HG03066 (cell line): ENCODE data around the gene HMGCR.
A peak's percentile ranks its signal among the peaks of the same experiment; 100 is the strongest.
"Not testable (repeated sequence)": the region's sequence is repeated elsewhere in the genome, so short reads cannot be mapped to it uniquely, and the experiment has no call there.

Experiments used
- ATAC-seq: cut with Tn5 transposase; IDR thresholded peaks from one replicate; pipeline ENCODE4 v1.9.1; 2021; ENCODE audit warnings: low read depth; ENCODE audit not compliant: unreplicated experiment

The HMGCR gene

DNA sequence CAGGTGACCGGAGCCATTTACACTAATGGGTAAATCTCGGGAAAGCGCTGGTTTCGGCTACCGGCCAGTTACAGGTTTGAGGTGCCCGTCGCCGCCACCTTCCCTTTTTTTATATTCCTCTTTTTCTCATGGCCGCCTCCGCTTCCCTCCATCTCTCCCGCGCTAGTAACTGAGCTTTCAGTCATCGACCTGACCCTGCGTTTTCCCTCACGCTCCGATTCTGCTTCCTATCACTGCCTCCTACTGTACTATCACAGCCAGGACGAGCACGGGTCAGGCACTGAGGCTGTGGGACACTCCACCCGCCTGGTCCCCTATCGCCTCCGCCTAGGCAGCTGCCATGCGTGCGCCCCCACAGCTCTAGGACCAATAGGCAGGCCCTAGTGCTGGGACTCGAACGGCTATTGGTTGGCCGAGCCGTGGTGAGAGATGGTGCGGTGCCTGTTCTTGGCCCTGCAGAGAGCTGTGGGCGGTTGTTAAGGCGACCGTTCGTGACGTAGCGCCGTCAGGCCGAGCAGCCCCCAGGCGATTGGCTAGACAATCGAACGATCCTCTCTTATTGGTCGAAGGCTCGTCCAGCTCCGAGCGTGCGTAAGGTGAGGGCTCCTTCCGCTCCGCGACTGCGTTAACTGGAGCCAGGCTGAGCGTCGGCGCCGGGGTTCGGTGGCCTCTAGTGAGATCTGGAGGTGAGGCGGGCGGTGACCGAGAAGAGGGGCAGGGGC lies at the start of gene HMGCR:
TSS of gene HMGCR (plus strand) at position 606 of the 722 bp plus-strand sequence. CDS start 5,386 bp downstream, outside the sequence.
- peak; percentile 97 for ATAC-seq

DNA sequence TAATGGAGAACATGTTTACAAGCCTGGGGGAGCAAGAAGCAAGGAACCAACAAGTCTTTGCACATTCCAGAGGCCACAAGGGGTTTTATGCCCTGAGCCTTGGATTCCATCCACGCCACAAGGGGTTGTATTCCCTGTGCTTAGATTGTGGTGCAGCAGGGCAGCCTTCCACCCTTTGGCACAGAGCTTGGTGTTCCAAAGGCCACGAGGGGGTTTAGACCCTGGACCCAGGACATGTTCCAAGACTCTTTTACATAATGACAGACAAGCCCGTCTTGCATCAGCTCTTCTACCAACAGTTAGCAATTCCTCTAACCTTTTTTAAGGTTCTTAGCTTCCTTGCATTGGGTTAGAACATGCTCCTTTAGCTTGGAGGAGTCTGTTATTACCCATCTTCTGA lies 45.2 kb upstream of the HMGCR start:
- not testable (repeated sequence) for ATAC-seq

- no peak for ATAC-seq
These were observed 36.9 kb upstream of the HMGCR start for GRCh38 chr5:75300084-75300483.

GRCh38 chr5:75303419-75303818 lies 33.6 kb upstream of the HMGCR start:
- ATAC-seq = no peak

DNA sequence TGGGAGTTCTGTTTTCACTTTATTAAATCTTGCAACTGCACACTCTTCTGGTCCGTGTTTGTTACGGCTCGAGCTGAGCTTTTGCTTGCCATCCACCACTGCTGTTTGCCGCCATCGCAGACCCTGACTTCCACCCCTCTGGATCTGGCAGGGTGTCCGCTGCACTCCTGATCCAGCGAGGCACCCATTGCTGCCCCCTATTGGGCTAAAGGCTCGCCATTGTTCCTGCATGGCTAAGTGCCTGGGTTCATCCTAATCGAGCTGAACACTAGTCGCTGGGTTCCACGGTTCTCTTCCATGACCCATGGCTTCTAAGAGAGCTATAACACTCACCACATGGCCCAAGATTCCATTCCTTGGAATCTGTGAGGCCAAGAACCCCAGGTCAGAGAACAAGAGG lies 32.5 kb upstream of the HMGCR start:
- not testable (repeated sequence) for ATAC-seq

- ATAC-seq = no peak
These were observed 30.3 kb upstream of the HMGCR start for GRCh38 chr5:75306746-75307145.

DNA sequence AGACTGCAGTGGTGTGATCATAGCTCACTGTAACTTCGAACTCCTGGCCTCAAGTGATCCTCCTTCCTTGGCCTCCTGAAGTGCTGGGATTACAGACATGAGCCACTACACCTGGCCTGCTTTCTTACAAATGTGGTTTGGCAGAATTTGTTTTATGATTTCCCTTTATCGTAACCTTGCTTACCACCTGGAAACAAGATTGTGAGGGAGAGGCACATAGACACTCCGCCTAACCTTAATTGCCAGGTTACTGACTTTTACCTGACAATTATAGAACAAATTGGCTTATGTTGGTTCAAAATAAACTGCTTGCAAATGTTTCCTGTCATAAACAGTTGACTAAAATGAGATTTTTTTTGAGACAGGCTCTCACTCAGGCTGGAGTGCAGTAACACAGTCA lies 26.8 kb upstream of the HMGCR start:
- no peak for ATAC-seq

GRCh38 chr5:75319148-75319547 lies 17.9 kb upstream of the HMGCR start:
- ATAC-seq = not testable (repeated sequence)

GRCh38 chr5:75319638-75320037 lies 17.4 kb upstream of the HMGCR start:
- no peak for ATAC-seq

DNA sequence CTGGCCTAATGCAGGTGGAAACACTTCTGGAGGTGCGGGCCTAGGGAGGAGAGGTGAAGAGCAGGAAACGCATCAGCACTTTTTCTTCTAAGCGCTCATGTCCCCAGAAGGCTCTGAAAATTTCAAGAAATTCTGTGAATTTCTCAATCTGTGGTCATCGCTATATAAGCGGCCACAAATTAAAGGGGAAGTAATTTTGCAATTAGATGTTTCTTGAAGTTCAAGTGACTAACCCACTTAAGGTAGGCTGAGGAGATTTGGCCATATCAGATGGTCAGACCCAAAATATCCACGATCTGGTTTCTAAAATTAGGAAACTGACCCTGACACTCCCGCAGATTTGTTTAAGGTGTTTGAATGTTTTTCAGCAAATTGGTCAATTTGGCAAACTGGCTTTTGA lies 16.6 kb upstream of the HMGCR start:
- ATAC-seq = no peak

- ATAC-seq = no peak
These were observed 15.0 kb upstream of the HMGCR start for GRCh38 chr5:75322066-75322465.

GRCh38 chr5:75324791-75325190 lies 12.2 kb upstream of the HMGCR start:
- ATAC-seq = no peak

DNA sequence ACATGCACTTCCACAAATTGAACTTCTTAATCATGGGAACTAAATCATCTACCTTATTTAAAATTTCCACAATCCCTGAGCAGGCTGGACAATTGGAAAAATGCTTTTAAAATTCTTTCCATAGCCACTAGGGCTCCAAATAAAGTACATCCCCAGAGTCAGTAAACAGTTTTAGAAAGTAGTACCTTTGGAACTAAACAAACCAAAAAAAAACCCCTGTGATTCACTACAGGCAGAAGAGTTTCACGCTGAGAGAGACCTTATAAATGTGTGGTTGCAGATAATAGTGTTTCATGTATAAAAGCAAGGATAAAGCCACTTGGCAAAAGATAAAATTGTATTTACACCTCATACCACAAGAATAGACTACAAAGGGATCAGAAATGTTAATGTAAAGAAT lies 11.8 kb upstream of the HMGCR start:
- no peak for ATAC-seq

DNA sequence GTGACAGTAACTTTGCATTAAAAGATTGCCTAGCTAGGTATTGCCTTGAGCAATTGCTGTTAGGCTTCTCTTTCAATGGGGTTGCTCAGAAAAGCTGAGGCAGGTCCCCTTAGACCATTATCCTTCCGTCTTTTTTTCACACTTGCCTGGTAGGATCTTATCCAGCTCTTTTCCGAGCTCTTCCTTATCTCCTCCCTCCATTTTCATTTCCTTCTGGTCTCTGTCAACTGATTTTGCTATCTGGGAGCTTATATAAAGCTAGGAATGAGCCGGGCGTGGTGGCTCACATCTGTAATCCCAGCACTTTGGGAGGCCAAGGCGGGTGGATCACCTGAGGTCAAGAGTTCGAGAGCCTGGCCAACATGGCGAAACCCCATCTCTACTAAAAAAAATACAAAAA lies 6.6 kb upstream of the HMGCR start:
- ATAC-seq = no peak

DNA sequence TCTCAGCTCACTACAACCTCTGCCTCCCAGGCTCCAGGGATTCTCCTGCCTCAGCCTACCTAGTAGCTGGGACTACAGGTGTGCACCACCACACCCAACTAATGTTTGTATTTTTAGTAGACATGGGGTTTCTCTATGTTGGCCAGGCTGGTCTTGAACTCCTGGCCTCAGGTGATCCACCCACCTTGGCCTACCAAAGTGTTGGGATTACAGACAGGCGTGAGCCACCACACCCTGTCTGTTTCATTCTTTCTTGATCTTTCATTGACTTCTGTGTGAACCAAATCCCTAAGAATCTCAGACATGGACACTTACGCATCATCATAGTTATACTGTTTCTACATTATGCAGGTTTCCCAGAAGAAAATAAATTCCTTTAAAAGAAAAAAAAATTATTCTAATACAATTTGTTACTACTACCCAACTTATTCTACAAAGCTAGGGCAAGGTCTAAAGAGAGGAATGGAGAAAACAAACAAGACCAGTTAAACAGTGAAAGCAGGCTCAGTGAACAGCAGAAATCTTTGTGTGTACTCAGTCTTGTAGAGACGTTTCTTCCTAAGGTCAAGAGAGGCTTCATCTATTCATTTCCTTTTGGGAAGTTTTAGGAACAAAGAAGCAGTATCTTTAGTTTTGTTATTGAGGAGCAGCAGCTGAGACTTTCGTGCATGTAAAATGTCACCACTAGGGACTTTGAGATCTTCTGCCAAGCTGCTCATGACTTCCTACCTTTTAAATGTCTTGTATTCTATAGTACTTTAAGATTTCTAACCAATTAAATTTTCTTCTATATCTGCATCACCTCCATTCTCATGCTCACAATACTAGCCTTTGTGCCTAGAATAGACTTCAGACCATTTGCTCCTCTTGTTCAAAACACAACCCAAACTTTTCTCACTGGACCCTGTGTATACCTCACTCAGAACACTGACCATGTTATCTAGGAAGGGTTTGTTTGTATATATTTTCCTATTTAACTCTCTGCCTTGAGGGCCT lies 5.6 kb upstream of the HMGCR start:
- no peak for ATAC-seq

DNA sequence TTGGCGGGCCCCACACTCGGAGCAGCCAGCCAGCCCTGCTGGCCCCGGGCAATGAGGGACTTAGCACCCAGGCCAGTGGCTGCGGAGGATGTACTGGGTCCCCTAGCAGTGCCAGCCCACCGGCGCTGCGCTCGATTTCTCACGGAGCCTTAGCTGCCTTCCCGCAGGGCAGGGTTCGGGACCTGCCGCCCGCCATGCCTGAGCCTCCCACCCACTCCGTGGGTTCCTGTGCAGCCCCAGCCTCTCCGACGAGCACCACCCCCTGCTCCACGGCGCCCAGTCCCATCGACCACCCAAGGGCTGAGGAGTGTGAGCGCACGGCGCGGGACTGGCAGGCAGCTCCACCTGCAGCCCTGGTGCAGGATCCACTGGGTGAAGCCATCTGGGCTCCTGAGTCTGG lies 3.3 kb upstream of the HMGCR start:
- ATAC-seq = not testable (repeated sequence)

GRCh38 chr5:75334413-75334812 lies 2.6 kb upstream of the HMGCR start:
- not testable (repeated sequence) for ATAC-seq

GRCh38 chr5:75335486-75335885 lies 1.5 kb upstream of the HMGCR start:
- ATAC-seq = no peak

- ATAC-seq = peak; percentile 1
These were observed 937 bp upstream of the HMGCR start for GRCh38 chr5:75335952-75336614.

DNA sequence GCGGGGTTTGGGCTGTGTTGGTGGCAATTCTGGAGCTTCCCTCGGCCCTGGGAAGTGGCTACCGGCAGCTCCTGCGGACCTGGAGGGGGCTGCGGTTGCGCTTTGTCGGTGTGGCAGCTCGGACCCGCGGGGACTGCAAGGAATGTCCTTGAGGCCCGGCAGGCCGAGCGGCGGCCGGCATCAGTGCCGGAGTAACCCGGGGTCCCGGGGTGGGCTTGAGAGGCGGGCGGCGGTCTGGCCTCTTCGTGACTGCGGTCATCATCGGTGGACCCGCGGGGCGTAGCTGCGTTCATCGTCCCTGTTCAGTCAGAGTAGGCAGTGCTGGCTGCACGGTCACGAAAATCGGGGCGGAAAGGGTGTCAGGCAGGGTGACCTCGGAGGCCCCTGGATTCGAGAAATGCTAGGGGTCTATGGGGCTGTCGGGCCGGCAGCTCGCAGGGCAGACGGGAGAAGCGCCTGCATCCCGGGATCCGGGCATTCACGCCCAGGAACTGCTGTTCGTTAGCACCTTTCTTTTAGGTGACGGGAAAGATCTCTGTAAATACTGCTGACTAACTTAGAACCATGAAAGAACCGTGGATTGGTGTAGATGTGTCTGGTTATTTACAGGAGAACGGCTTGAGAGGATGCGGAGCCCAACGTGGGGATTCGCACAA lies 474 bp downstream of the HMGCR start:
- no peak for ATAC-seq
